HG02884 (cell line): ENCODE data around the gene LYSET.
A peak's percentile ranks its signal among the peaks of the same experiment; 100 is the strongest.
"Not testable (repeated sequence)": the region's sequence is repeated elsewhere in the genome, so short reads cannot be mapped to it uniquely, and the experiment has no call there.

Experiments used
- ATAC-seq: cut with Tn5 transposase; IDR thresholded peaks from one replicate; pipeline ENCODE4 v1.9.1; 2021; ENCODE audit warnings: mild to moderate bottlenecking, moderate library complexity; ENCODE audit not compliant: unreplicated experiment

LYSET gene

GRCh38 chr14:93184391-93185348 is at the start of gene LYSET, which contains the start of gene MOAP1:
Gene LYSET (plus strand): TSS chr14:93185317. CDS start chr14:93185406, 89 bp downstream.
Gene MOAP1 (minus strand): TSS chr14:93184897. CDS start chr14:93184242, 655 bp downstream.
- peak; percentile 74 for ATAC-seq

GRCh38 chr14:93135399-93135798 is 49.7 kb upstream of the LYSET start:
- no peak for ATAC-seq

GRCh38 chr14:93136009-93136408 is 49.1 kb upstream of the LYSET start:
- ATAC-seq, result no peak

- ATAC-seq, result not testable (repeated sequence)
Observed at GRCh38 chr14:93136508-93136907, 48.6 kb upstream of the LYSET start.

- no peak for ATAC-seq
Observed at GRCh38 chr14:93137864-93138263, 47.3 kb upstream of the LYSET start.

- no peak for ATAC-seq
Observed at GRCh38 chr14:93142854-93143652, 42.1 kb upstream of the LYSET start.

GRCh38 chr14:93146119-93146518 is 39.0 kb upstream of the LYSET start:
- ATAC-seq, result no peak

GRCh38 chr14:93148979-93149378 is 36.1 kb upstream of the LYSET start:
- ATAC-seq, result no peak

- ATAC-seq, result no peak
Observed at GRCh38 chr14:93150227-93151208, 34.6 kb upstream of the LYSET start.

GRCh38 chr14:93153121-93153520 is 32.0 kb upstream of the LYSET start:
- ATAC-seq, result no peak

- ATAC-seq, result no peak
Observed at GRCh38 chr14:93155667-93156066, 29.4 kb upstream of the LYSET start.

GRCh38 chr14:93156693-93157369 is 28.3 kb upstream of the LYSET start:
- ATAC-seq, result no peak

- ATAC-seq, result not testable (repeated sequence)
Observed at GRCh38 chr14:93158349-93158748, 26.8 kb upstream of the LYSET start.

- ATAC-seq, result not testable (repeated sequence)
Observed at GRCh38 chr14:93159625-93160352, 25.3 kb upstream of the LYSET start.

- ATAC-seq, result no peak
Observed at GRCh38 chr14:93160353-93160801, 24.7 kb upstream of the LYSET start.

- ATAC-seq, result no peak
Observed at GRCh38 chr14:93161411-93161940, 23.6 kb upstream of the LYSET start.

- ATAC-seq, result no peak
Observed at GRCh38 chr14:93163564-93163963, 21.6 kb upstream of the LYSET start.
